Stimulated activated CD8-positive, alpha-beta memory T cell treated with anti-CD3 and anti-CD28 coated beads, Interleukin-15, amount 100 ng/mL, for 1 hour (primary cell): ENCODE measurements around the gene KAZN.

Experiments
- DNase-seq: peaks from one replicate; pipeline ENCODE4 v3.0.0-alpha.2; 2020; ENCODE audit warnings: low read depth

KAZN gene

GRCh38 chr1:15145327-15145726, 546.8 kb downstream of the KAZN start:
- no peak for DNase-seq

GRCh38 chr1:15146142-15146680, 547.7 kb downstream of the KAZN start:
- no peak for DNase-seq

GRCh38 chr1:15146971-15147376, 548.5 kb downstream of the KAZN start:
- no peak for DNase-seq

- DNase-seq: no peak
Observed at GRCh38 chr1:15148004-15148403, 549.5 kb downstream of the KAZN start.

GRCh38 chr1:15148475-15148874, 550.0 kb downstream of the KAZN start:
- no peak for DNase-seq

- DNase-seq: no peak
Observed at GRCh38 chr1:15148941-15149340, 550.5 kb downstream of the KAZN start.

- DNase-seq: no peak
Observed at GRCh38 chr1:15150376-15150775, 551.9 kb downstream of the KAZN start.

GRCh38 chr1:15151377-15151806, 552.9 kb downstream of the KAZN start:
- DNase-seq: no peak

GRCh38 chr1:15151871-15152270, 553.4 kb downstream of the KAZN start:
- no peak for DNase-seq

GRCh38 chr1:15152318-15153183, 554.1 kb downstream of the KAZN start:
- DNase-seq: no peak

GRCh38 chr1:15153184-15153841, 554.8 kb downstream of the KAZN start, which contains the start of gene TMEM51:
TSS of gene TMEM51 (plus strand) at chr1:15153747. CDS start at chr1:15215088, 61,341 bp downstream.
- DNase-seq: no peak

- DNase-seq: no peak
Observed at GRCh38 chr1:15153842-15154479, 555.5 kb downstream of the KAZN start.

- no peak for DNase-seq
Observed at GRCh38 chr1:15154480-15155036, 556.1 kb downstream of the KAZN start.

- DNase-seq: no peak
Observed at GRCh38 chr1:15155191-15155590, 556.7 kb downstream of the KAZN start.

- no peak for DNase-seq
Observed at GRCh38 chr1:15155888-15156741, 557.6 kb downstream of the KAZN start.

- DNase-seq: no peak
Observed at GRCh38 chr1:15156807-15157380, 558.4 kb downstream of the KAZN start.

- no peak for DNase-seq
Observed at GRCh38 chr1:15157524-15158399, 559.3 kb downstream of the KAZN start.

- no peak for DNase-seq
Observed at GRCh38 chr1:15158506-15159165, 560.2 kb downstream of the KAZN start.

- no peak for DNase-seq
Observed at GRCh38 chr1:15159166-15159555, 560.7 kb downstream of the KAZN start.
